Left lobe of liver (tissue), 2 donors: ENCODE results near the gene VAMP4. TPM values are rescaled to one million over a fixed set of nuclear protein-coding genes. Genes with fewer than 3 reads are reported as not detected.
A peak's percentile ranks its signal among the peaks of the same experiment; 100 is the strongest.
"Not testable (repeated sequence)": the region's sequence is repeated elsewhere in the genome, so short reads cannot be mapped to it uniquely, and the experiment has no call there.

Source experiments
- ATAC-seq: fragments of 200-7000 bp; cut with Tn5 transposase; one replicate; pipeline ENCODE4 v1.9.1; 2020; ENCODE audit warnings: mild to moderate bottlenecking, moderate library complexity
- DNase-seq: peaks from one replicate; pipeline ENCODE4 v3.0.0-alpha.2; 2020; ENCODE audit warnings: low spot score
- total RNA-seq: library from RNA; stranded (reverse); gene quantifications from one replicate; pipeline ENCODE4 v1.2.1, GENCODE V29; 2021
- donor health status: DM: no; HTN: no; CAD: no; lungs with moderate emphysema.
- donor health status: DM: no; HTN: yes; CAD: no.

The VAMP4 gene
- total RNA-seq, 1 donor from 2014 or later = 8.0 TPM

DNA sequence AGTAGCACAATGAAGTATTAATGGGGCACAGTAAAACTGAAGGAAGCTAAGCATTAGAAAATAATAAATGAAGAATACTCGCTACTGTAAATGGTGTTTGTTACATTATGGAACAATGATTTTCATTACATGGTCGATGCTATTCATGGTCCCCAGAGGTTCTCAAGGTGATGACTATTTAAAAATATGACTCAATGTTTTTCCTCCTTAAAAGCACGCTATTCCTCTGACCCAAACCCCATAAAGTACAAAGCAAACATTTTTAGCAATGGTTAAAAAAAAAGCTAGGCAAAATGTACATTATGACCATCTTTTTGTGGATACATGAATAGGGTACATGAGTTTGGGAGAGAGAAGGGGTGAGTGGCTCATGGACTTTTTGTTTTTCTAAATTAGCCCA lies 34.3 kb downstream of the VAMP4 start:
- no peak for DNase-seq
- ATAC-seq = no peak

DNA sequence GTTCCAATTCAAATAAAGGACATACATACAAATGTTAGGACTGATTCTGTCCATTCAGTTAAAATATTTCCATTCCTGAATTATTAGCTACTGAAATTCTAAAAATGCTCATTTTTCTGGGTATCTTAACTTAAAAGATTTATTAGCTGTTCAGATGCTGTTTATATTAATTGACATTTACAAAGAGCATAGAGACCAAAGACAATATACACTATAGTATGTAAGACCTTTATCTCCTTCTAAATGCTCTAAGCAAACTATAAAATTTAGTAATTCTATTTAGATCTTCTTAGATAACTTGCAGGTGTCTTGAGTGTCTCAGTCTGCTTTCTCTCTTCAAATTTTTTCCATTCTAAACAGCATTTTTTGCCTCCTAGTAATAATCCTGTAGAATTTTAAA lies 39.3 kb downstream of the VAMP4 start:
- ATAC-seq (no peak), DNase-seq (no peak)

DNA sequence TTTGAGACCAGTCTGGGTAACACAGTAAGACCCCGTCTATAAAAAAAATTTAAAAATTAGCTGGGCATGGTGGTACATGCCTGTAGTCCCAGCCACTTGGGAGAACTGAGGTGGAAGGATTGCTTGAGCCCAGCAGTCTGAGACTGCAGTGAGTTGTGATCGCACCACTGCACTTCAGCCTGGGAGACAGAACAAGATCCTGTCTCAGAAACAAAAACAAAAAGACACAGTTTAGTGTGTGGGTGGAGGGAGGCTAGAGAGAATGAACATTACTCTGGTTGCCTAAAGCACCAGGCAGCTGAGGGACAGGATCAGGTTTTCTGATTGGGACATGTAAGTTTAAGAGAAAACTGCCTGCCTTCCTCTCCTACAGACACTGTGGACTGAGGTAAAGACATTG lies 42.3 kb downstream of the VAMP4 start:
- no peak for DNase-seq
- ATAC-seq = no peak

DNA sequence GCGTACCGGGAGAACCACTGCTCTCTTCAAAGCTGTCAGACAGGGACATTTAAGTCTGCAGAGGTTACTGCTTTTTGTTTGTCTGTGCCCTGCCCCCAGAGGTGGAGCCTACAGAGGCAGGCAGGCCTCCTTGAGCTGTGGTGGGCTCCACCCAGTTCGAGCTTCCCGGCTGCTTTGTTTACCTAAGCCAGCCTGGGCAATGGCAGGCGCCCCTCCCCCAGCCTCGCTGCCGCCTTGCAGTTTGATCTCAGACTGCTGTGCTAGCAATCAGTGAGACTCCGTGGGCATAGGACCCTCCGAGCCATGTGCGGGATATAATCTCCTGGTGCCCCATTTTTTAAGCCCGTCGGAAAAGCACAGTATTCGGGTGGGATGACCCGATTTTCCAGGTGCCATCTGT lies 46.1 kb downstream of the VAMP4 start:
- not testable (repeated sequence) for DNase-seq, ATAC-seq

DNA sequence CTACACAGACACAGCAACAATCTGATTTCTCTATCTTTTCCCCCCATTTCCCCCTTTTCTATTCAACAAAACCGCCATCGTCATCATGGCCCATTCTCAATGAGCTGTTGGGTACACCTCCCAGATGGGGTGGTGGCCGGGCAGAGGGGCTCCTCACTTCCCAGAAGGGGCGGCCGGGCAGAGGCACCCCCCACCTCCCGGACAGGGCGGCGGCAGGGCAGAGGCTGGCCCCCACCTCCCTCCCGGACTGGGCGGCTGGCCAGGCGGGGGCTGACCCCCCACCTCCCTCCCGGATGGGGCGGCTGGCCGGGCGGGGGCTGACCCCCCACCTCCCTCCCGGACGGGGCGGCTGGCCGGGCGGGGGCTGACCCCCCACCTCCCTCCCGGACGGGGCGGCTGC lies 48.3 kb downstream of the VAMP4 start:
- DNase-seq, ATAC-seq: not testable (repeated sequence)

DNA sequence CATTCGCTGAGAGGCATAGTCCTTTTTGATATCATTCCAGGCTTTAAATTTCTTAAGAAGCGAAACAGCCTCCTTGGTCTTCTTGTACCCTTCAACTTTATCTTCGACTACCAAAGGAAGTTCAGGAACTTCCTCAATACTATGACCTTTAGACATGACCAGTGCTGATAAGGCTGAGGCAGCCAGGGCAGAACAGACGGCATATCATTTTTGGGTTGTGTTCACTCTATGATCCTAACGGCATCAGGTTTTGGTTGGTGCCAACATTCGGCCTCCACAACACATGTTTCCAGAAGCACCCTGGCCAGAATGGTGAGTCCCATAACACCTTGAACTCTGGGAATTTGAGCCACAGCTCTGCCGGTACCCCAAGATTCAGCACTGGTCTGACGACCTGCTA lies 58.0 kb downstream of the VAMP4 start:
- no peak for ATAC-seq
- no peak for DNase-seq

DNA sequence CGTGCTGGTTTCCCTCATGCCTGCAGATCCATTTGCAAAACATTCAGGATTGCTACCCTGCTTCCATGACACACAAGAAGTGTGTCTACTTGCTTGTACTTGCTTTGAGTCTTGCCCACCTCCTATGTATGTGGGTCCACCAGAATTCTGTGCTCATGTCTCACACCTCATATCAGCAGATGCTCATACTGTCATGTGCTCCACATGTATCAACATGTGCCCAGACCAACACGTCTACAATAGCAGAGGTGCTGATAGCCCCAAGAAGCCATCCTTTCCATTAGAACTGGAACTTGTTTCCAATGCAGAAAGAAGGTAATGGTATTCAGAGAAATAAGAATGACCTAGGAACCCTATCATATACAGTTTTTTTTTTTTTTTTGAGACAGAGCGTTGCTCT lies 61.5 kb downstream of the VAMP4 start:
- ATAC-seq (no peak), DNase-seq (no peak)

- DNase-seq (no peak), ATAC-seq (no peak)
These were observed 65.0 kb downstream of the VAMP4 start for GRCh38 chr1:171676823-171677222.

DNA sequence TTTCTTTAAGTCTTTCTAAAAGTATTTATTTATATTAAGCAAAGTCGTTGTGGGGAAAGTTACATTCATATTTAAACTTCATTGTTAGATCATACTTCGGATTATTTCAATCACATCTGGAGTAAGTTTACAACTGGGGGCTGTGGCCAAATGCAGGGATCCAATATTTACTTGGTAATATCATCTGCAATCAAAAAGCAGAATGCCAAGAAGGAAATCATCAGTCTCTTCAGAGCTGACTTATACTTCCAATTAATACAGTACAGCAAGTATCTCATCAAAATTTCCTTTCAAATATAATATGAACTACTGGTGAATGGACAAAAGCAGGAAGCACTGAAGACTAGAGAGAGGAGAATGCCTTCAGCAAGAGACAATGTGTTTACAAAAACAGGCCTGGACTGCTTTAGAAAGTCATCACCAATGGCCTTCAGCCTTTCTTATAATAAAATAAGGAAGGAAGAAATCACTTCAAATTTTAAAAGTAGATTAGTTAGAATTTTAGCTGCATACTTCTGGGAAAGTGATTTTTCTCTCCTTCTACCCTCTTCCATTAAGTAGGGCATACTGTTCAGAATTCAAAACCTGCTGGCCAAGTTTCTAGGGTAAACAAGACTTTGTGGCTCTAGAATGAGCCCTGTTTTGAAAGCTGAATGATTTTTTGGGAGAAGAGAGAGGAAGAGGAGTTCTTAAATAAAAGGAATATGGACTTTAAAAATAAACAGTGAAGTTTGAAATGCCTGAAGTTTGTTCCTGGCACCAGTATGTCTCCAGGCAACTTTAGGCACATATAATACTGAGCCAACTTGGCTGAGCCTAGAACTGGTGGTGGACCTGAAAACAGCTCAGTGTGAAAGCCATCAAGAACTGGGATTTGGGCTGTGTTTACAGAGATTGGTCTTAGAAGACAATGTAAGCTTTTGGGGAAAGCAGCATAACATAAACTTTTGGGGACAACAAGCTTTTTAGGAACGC lies 67.1 kb downstream of the VAMP4 start:
- ATAC-seq (peak; percentile 95), DNase-seq (peak; percentile 48)

DNA sequence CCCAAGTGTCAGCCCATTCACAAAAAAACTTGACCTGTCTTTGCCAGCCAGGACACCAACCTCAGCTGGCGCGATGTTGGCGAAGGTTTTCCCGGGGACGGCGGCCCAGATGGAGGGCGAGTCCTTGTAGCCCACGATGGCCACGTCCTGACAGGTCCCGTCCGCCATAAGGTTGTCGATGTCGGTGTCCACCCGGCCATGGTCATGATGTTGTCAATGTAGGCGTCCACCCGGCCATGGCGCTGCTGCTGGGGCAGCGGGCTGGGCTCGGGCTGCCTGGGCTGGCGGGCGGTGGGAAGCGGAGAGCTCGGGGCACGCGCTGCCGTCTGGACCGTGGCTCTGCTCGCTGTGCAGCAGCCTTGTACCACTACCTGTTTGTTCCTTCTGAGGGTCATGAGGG lies 71.1 kb downstream of the VAMP4 start:
- DNase-seq = no peak
- no peak for ATAC-seq

- no peak for DNase-seq
- ATAC-seq = no peak
These were observed 73.5 kb downstream of the VAMP4 start for GRCh38 chr1:171668372-171668771.

GRCh38 chr1:171666114-171666769 lies 75.6 kb downstream of the VAMP4 start:
- DNase-seq = no peak
- ATAC-seq = no peak

DNA sequence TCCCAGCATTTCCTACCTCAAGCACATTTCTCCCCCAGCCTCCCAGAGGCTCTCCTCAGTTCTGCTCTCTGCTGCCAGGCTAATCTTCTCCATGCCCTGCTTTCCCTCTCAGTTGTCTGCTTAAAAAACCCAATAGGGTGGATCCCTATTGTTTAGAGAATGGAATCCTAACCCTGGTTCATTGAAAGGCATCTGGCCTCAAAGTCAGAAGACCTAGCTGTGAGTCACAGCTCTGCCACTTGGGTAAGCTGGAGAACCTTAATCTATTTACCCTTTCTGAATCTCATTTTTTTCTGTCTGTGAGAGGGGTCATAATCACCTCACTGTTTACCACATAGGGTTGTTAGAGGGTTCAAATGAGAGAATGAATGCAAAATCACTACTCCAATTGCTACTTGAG lies 76.9 kb downstream of the VAMP4 start:
- ATAC-seq = no peak
- DNase-seq = no peak

GRCh38 chr1:171663854-171664575 lies 77.8 kb downstream of the VAMP4 start:
- no peak for DNase-seq
- no peak for ATAC-seq

DNA sequence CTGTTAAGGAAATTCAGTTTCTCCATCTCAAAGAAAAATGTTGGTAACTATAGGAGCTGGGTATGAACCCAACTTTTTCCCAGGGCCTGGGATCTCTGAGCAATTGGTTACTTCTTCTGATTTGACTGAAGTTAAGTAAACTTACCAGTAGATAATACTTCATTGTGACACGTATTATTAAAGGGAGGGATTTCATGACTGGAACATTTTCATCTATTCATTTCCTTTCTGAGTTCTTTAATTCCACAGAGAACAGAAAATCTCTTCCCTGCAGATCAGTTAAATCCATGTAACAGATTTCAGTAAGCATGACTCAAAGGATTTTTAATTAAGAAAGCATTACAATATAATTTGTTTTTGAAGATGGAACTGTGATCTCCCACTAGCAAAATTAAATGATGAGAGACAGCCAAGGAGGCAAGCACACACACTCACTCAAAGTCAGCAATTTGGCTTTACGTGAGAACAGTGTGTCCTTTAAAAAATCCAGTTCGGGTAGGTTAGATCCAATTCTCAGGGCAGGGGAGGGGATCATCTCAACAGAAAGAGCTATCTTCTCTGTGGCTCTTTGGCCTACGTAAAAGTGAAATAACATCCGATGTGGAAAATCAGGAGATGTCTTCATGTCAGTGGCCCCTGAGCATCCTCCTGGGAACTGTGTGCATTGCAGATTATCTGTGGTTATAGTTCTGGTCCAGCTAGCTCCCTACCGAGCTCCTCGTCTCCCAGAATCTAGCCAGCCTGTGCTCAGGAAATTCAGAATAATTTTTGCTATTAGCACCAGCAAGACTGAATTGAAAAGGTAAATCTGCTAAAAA lies 78.6 kb downstream of the VAMP4 start:
- no peak for DNase-seq
- no peak for ATAC-seq

DNA sequence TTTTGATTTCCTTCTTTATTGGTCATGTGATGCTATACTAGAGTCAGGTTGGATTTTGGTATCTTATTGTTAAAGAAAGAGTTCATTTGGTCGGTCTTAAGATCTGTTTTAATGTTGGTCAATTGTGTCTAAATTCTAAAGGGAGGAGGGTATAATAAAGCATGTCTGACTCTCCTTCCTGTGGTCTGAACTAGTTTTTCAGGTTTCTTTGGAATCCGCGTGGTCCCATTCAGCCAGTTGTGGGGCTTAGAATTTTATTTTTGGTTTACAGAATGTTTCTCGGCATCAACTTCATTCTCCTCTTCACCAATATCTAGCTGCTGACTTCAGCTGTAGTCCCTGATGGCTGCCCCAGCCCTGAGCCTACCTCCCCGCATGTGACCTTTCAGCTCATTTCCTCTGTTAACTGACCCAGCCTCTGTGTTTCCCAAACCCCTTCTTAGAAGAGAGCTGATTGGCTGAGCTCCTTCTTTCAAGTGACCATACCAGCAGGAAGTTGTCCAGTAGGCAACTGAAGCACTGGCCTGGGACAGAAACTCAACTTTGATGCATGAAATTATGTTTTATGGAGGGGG lies 80.7 kb downstream of the VAMP4 start:
- ATAC-seq (no peak), DNase-seq (no peak)

DNA sequence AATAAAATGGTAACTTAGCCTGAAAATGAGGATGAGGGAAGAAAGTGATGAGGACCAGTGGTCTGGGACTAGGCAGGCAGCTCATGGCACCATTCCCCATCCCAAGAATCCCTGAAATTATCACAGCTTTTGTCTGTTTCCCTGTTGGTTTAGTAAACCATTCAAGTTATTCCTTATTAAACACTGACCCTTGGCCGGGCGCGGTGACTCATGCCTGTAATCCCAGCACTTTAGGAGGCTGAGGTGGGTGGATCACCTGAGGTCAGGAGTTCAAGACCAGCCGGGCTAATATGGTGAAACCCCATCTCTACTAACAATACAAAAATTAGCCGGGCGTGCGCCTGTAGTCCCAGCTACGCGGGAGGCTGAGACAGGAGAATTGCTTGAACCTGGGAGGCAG lies 85.7 kb downstream of the VAMP4 start:
- ATAC-seq, DNase-seq: not testable (repeated sequence)

DNA sequence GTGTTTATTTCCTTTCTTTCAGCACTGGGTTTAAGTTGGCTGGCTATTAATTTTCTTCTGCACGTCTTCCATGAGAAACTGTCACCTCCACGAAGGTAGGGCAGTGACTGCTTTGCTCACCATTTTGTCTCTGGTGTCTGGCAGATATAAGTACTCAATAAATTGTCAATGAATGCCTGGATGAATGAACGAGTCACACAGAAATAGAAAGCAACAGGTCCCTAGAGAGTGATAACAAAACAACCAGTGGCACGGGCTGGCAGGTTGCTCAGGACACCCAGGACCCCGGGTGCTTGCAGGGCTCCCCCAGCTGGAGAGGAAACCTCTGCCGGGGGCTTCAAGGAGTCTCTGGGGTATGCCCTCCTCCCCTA lies 86.1 kb downstream of the VAMP4 start:
- ATAC-seq = no peak
- no peak for DNase-seq

- DNase-seq = peak; percentile 49
These were observed 86.7 kb downstream of the VAMP4 start for GRCh38 chr1:171654942-171655745.

More at GRCh38 chr1:171654942-171655745, 86.7 kb downstream of the VAMP4 start:
- ATAC-seq = peak; percentile 6
